GM18499 (cell line): Measurements from ENCODE around the gene ASRGL1.

Experiments used
- ATAC-seq: cut with Tn5 transposase; IDR thresholded peaks from one replicate; pipeline ENCODE4 v1.9.1; 2021; ENCODE audit warnings: moderate number of reproducible peaks; ENCODE audit not compliant: insufficient read depth, unreplicated experiment

ASRGL1 gene

DNA sequence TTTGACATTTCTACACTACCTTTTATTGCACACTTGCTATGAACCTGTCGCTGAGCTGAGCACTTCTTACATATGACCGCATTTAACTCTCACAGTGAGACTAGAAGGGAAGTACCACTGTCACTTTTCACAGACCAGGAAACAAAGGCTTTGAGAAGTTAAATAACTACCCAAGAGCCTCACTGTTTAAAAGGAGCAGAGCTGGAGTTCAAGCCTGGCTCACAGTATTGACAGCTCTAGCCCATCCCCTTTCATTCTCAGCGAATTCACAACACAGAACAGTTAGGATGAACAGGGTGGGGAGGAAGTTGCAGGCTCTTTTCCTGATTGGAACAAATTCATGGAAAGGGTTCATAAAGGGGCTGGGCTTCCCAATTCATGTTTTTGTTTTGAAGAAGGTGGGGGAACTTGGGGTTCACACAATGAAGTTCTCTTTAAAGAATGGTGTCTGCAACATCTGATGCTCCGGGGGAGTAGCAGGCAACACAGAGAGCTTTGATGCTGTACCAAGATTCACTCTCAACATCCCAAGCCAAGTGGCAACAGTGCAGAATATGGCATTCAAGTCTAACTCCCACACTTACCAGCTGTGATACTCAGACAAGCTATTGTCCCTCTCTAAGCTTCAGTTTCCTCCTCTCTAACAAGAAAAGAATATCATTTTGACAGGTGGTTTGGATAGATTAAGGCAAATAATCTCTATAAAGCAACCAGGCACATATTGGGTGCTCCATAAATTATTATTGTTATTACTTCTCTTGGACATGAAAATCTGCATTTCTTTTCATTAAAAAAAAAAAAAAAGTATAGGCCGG is 98.8 kb downstream of the ASRGL1 start:
- ATAC-seq = no peak

DNA sequence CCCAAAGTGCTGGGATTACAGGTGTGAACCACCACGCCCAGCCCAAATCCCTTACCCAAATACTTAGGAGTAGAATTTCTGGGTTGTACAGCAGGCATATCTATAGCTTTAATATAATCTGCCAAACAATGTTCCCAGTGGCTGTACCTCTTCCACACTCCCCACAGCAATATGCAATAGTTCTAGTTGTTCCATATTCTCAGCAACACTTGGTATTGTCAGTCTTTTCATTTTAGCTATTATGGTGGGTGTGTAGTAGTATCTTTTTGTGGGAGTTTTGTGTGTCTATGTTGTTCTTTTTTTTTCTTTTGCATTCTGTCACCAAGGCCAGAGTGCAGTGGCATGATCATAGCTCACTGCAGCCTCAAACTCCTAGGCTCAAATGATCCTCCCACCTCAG is 100.4 kb downstream of the ASRGL1 start:
- no peak for ATAC-seq

DNA sequence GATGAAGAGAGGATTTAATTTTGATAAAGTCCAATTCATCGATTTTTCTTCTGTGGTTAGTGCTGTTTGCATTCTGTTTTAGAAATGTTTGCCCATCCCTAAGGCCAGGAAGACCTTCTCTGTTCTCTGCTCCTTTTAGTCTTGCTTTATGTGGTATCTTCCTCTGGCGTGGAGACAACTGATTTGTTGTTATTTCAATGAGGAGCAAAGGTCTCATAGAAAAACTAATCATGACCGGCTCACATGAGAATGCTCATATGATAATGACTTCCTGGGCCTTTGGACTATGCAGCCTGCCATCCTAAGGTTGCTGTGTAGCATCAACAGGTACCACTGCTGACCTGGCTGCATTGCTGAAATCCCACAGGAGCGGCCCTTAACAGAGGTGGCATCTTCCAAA is 101.4 kb downstream of the ASRGL1 start:
- ATAC-seq = no peak

DNA sequence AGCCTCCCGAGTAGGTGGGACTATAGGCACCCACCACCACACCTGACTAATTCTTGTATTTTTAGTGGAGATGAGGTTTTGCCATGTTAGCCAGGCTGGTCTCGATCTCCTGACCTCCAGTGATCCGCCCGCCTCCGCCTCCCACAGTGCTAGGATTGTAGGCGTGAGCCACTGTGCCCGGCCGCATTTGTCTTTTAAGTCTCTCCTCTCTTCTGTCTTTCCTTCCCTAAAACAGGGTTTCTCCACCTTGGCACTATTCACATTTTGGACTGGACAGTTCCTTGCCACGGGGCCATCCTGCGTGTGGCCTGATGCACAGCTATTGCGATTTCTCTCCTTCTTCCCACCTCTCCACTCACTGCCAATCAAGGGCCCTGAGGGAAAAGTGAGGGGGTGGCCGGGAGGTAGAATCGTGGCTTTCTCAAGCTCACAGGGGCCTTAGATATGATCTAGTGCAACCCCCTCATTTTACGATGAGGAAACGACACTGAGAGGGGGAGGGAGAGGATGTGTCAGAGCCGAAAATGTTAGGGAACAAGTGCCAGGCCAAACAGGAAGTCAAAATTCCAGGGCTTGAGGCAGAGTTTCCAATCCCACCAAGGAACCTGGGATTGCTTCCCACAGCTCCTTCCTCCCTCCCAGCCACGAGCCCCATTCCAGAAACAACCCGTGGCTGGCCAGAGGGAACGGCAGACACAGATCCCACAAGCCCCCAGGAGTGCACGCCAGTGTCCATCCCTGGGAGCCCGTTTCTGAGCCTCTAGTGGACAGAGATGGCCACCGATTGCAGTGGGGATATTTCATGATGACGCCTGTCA is 102.7 kb downstream of the ASRGL1 start:
- no peak for ATAC-seq
